Subcutaneous adipose tissue (tissue), 4 donors: ENCODE results near the gene OCSTAMP. TPM values are rescaled to one million over a fixed set of nuclear protein-coding genes. Genes with fewer than 3 reads are reported as not detected.

ENCODE experiments used
- total RNA-seq, 4 donors: library from RNA; depleted of rRNA; stranded (reverse); fragments of >200 nt; gene quantifications; one replicate each; pipeline ENCODE4 v1.1.0, GENCODE V29; 2016
- TF ChIP-seq, protein P1 (sequence below): fragments of 450-650 bp; IDR thresholded peaks from one replicate; pipeline ENCODE4 v1.5.1; 2016; ENCODE audit warnings: low read depth, mild to moderate bottlenecking, control low read depth, antibody characterized with exemption, moderate library complexity

OCSTAMP gene
- total RNA-seq, 4 donors from 2014 or later, result not detected

DNA sequence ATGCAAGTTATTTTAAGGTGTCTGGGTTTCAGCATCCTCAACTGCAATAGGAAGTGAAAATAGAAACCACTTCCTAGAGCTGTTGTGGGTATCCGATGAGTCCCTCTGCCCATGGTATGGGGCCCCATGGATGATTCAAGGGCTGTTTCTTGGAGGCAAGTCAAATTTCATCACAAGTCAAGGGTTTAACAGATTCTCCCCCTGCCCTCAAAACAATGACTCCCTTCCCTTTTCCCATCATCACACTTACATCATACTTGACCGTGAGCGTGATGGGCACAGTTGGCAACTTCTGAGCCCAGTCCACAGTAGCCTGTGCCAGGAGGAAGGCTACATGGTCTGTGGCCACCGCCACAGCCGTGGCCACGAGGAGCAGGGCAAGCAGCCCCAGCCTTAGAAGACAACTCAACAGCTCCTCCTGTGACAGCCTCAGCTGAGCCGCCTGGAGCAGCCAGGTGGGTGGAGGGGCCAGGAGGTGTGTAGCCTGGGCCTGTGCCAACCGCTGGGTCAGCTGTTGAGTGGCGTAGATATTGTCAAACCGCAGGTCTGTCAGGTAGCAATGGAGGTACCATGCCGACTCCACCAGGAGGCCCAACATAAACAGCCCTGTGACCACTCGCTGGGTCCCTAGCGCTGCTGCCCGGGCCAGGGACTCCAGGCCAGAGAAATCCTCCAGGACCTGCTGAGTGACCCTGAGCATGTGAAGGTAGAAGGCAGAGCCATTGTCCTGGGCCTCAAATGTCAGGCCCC, 5.2 kb downstream of the OCSTAMP start:
- TF ChIP-seq, protein P1, sequence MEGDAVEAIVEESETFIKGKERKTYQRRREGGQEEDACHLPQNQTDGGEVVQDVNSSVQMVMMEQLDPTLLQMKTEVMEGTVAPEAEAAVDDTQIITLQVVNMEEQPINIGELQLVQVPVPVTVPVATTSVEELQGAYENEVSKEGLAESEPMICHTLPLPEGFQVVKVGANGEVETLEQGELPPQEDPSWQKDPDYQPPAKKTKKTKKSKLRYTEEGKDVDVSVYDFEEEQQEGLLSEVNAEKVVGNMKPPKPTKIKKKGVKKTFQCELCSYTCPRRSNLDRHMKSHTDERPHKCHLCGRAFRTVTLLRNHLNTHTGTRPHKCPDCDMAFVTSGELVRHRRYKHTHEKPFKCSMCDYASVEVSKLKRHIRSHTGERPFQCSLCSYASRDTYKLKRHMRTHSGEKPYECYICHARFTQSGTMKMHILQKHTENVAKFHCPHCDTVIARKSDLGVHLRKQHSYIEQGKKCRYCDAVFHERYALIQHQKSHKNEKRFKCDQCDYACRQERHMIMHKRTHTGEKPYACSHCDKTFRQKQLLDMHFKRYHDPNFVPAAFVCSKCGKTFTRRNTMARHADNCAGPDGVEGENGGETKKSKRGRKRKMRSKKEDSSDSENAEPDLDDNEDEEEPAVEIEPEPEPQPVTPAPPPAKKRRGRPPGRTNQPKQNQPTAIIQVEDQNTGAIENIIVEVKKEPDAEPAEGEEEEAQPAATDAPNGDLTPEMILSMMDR, result no peak

DNA sequence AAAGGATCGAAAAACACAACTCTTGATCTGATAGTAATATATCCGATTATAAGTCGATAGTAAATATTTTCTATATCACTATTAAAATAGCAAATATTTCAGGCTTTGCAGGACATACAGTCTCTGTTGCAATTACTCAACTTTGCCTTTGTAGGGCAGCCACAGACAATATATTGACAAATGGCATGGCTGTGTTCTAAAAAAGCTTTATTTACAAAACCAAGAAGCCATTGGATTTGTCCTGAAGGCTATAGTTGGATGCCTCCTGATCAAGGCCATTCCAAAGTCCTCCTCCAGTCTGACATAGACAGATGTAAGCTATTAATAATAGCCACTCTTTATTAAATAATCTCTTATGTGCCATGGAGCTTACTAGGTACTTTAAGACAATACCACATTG, 5.9 kb downstream of the OCSTAMP start:
- TF ChIP-seq, protein P1, result no peak

DNA sequence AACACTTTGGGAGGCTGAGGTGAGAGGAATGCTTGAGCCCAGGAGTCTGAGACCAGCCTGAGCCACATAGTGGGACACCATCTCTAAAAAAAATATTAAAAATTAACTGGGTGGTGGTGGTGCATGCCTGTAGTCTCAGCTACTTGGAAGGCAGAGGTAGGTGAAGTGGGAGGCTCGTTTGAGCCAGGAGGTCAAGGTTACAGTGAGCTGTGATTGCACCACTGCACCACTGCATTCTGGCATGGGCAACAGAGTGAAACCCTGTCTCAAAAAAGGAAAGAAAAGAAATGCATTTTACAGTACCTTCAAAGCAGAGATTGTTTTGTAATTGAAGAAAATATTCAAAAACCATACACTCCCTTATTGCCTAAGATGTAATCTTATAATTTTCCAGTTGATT, 6.5 kb downstream of the OCSTAMP start:
- TF ChIP-seq, protein P1, result no peak

DNA sequence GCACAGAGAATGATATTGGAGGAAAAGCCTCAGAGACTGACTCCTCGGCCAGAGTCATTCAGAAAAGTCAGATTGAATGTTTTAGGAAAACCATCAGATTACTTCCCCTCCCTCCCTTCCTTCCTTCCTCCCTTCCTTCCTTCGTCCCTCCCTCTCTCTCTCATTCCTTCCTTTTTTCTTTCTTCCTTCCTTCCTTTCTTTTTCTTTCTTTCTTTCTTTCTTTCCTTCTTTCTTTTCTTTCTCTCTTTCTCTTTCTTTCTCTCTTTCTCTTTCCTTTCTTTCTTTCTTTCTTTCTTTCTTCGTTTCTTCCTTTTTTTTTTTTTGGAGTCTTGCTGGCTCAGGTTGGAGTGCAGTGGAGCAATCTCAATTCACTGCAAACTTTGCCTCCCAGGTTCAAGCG, 7.4 kb downstream of the OCSTAMP start:
- TF ChIP-seq, protein P1, result no peak

DNA sequence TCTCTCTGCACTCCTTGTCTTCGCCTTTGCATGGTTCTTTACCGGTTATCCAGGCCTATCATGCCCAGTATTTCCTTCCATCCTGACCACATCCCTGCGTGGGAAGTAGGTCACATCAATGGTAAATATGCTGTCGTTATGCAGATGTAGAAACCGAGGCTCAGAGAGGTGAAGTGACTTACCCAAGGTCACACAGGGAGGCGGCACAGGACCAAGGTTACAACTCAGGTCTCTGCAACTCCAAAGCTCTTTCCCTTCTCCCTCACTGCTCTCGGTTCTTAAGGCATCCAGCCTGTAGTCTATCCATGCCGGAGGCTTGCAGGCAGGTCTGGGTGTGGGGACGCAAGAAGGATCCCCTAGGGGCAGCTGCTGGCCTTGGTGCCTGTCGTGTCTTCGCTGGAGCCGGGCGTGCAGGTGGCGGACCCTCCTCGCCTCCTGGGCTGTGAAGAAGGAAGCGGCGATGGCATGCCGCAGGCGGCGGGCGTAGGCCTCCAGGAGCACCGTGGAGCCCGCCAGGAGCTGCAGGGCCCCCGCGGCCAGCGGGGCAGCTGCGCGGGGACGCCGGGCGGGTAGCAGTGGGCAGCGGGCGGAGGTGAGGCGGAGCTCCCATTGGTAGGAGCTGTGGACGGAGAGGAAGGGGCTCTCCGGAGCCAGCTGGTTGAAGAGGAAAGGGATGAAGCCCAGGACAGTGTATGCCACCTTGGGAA, 9.1 kb downstream of the OCSTAMP start:
- TF ChIP-seq, protein P1, result no peak

DNA sequence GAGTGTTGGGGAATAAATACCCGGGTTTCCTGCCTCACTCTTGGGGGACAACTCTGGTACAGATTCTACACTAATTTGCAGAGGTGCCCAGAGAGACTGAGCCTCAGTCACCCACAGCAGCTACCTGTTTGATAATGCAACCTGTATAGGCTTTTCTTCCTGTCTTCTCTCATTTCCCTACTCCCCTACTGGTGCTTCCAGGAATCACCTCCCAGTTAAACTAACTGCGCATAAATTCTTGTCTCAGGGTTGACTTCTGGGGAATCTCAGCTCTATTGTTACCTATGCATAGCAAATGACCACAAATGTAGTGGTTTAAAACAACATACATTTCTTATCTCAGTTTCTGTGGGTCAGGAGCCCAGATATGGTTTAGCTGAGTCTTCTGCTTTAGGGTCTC, 11.3 kb downstream of the OCSTAMP start:
- TF ChIP-seq, protein P1, result no peak

DNA sequence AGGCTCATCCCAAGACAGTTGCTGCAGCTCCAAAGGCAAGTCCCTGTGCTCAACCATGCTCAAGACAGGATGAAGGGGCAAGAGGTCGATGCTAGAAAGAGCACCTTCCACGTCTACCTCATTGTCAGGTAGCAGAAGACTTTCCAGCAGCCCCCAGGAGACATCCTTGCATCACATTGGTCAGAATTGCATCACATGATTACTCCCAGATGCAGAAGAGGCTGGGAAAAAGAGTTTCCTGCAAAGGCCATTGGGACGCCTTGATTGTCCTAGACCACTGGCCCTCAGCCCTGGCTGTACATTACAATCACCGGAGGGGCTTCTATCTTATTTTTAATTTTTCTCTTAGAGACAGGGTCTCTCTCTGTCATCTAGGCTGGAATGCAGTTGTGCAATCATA, 19.8 kb downstream of the OCSTAMP start:
- TF ChIP-seq, protein P1, result no peak
